SK-N-SH treated with all-trans-retinoic acid at 6 μM for 48 hours (cell line): ENCODE measurements around the gene IL23R.

Experiments used
- ARNTL ChIP-seq: fragments of 450-650 bp; formaldehyde crosslinking; IDR thresholded peaks from 2 replicates; pipeline ENCODE4 v1.5.0; 2020; ENCODE audit warnings: low read depth, mild to moderate bottlenecking, moderate library complexity, borderline replicate concordance
- BACH2 ChIP-seq: fragments of 250-450 bp; sonication (Bioruptor Pico); IDR thresholded peaks from 2 replicates; pipeline ENCODE4 v1.9.0; 2021; ENCODE audit warnings: mild to moderate bottlenecking, borderline replicate concordance
- CREB5 ChIP-seq: fragments of 250-450 bp; sonication (Bioruptor Pico); IDR thresholded peaks from 2 replicates; pipeline ENCODE4 v1.5.1; 2020; ENCODE audit warnings: low read depth, mild to moderate bottlenecking, moderate library complexity
- CSDC2 ChIP-seq: fragments of 250-450 bp; sonication (Bioruptor Pico); IDR thresholded peaks from 2 replicates; pipeline ENCODE4 v1.5.0; 2020; ENCODE audit warnings: mild to moderate bottlenecking, moderate library complexity
- CSRNP3 ChIP-seq: fragments of 250-450 bp; sonication (Bioruptor Pico); IDR thresholded peaks from 2 replicates; pipeline ENCODE4 v1.5.1; 2021; ENCODE audit warnings: mild to moderate bottlenecking, moderate library complexity
- ESRRG ChIP-seq: fragments of 250-450 bp; sonication (Bioruptor Pico); IDR thresholded peaks from 2 replicates; pipeline ENCODE4 v1.6.1; 2021; ENCODE audit warnings: mild to moderate bottlenecking
- GLIS3 ChIP-seq: fragments of 250-450 bp; sonication (Bioruptor Pico); IDR thresholded peaks from 2 replicates; pipeline ENCODE4 v1.5.0; 2020; ENCODE audit warnings: mild to moderate bottlenecking, moderate library complexity
- ISL1 ChIP-seq: fragments of 250-450 bp; sonication (Bioruptor Pico); IDR thresholded peaks from 2 replicates; pipeline ENCODE4 v2.1.2; 2022; ENCODE audit warnings: mild to moderate bottlenecking, moderate library complexity
- OSR1 ChIP-seq: fragments of 250-450 bp; sonication (Bioruptor Pico); IDR thresholded peaks from 2 replicates; pipeline ENCODE4 v1.8.0; 2022; ENCODE audit warnings: moderate library complexity, mild to moderate bottlenecking, inconsistent platforms
- PATZ1 ChIP-seq: fragments of 250-450 bp; sonication (Bioruptor Pico); IDR thresholded peaks from 2 replicates; pipeline ENCODE4 v1.8.0; 2020; ENCODE audit warnings: mild to moderate bottlenecking, moderate library complexity, borderline replicate concordance
- TOX ChIP-seq: fragments of 250-450 bp; sonication (Bioruptor Pico); IDR thresholded peaks from 2 replicates; pipeline ENCODE4 v1.8.0; 2021; ENCODE audit warnings: mild to moderate bottlenecking, moderate library complexity, borderline replicate concordance
- TSHZ2 ChIP-seq: fragments of 250-450 bp; sonication (Bioruptor Pico); IDR thresholded peaks from 2 replicates; pipeline ENCODE4 v1.5.0; 2020; ENCODE audit warnings: mild to moderate bottlenecking, moderate library complexity
- ZFP30 ChIP-seq: fragments of 450-650 bp; formaldehyde crosslinking; IDR thresholded peaks from 2 replicates; pipeline ENCODE4 v1.5.0; 2022; ENCODE audit warnings: mild to moderate bottlenecking, moderate library complexity
- ZNF565 ChIP-seq: fragments of 450-650 bp; formaldehyde crosslinking; conservative IDR thresholded peaks from 2 replicates; pipeline ENCODE4 v1.5.0; 2020; ENCODE audit warnings: low read depth, mild to moderate bottlenecking, moderate library complexity

GRCh38 chr1:67201891-67202290, 35.6 kb downstream of the IL23R start:
- TF ChIP-seq PATZ1 (no peak), OSR1 (no peak), BACH2 (CRISPR knock-in tag) (no peak), CREB5 (no peak), TOX (CRISPR knock-in tag) (no peak), GLIS3 (CRISPR knock-in tag) (no peak), CSDC2 (CRISPR knock-in tag) (no peak), CSRNP3 (CRISPR knock-in tag) (no peak), ZNF565 (CRISPR knock-in tag) (no peak), TSHZ2 (CRISPR knock-in tag) (no peak), ESRRG (CRISPR knock-in tag) (no peak), ARNTL (CRISPR knock-in tag) (no peak), ISL1 (CRISPR knock-in tag) (no peak), ZFP30 (no peak)
